ENCODE results near the gene ADAMTS3. TPM values are rescaled to one million over a fixed set of nuclear protein-coding genes. Genes with fewer than 3 reads are reported as not detected.

The ADAMTS3 gene
- polyA plus RNA-seq, 1 donor from 2014 or later, result 0.20 TPM

DNA sequence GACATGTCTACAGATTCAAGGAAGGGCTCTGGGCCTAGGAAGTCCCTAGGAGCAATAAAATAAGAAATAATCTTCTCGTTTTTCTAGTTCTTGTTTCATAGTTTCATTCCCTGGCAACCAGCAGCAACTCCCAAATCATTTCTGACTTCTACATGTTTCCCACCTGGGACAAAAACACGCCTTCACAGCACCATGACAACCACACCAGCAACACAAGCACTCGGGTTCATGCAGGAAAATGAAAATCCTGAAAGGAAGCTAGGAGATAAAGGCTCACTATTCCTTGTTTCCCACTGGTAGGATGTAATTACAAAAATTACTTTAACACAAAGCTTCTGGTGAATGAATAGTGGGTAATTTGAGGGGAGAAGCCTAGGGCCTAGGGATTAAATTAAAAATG lies 158.9 kb downstream of the ADAMTS3 start:
- H3K27ac ChIP-seq (ENCODE audit: low read length), result no peak overlapping the region

DNA sequence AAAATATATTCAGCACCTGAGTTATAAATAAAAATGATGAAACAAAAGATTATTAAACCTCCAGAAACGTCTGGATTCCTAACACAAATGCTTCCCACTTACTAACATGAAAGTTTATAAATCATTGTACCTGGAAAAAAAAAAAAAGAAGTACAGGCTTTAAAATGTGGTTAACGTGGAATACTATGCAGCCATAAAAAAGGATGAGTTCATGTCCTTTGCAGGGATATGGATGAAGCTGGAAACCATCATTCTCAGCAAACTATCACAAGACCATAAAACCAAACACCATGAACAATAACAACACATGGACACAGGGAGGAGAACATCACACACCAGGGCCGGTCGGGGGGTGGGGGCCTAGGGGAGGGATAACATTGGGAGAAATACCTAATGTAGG lies 160.5 kb downstream of the ADAMTS3 start:
- TF ChIP-seq EZH2 (IDR thresholded peaks at IDR 0.05; ENCODE audit: borderline replicate concordance, insufficient read depth, low read length, poor library complexity, severe bottlenecking) (no peak), SMC3 (conservative IDR thresholded peaks at IDR 0.05; ENCODE audit: poor library complexity) (no peak), TAF1 (IDR thresholded peaks at IDR 0.05; ENCODE audit: low read depth) (no peak), POLR2AphosphoS5 (IDR thresholded peaks at IDR 0.05) (no peak), MXI1 (conservative IDR thresholded peaks at IDR 0.05; ENCODE audit: poor library complexity, severe bottlenecking) (no peak), EP300 (conservative IDR thresholded peaks at IDR 0.05; ENCODE audit: poor library complexity, severe bottlenecking) (no peak), RAD21 (conservative IDR thresholded peaks at IDR 0.05) (no peak)
- TF ChIP-seq, protein P1, sequence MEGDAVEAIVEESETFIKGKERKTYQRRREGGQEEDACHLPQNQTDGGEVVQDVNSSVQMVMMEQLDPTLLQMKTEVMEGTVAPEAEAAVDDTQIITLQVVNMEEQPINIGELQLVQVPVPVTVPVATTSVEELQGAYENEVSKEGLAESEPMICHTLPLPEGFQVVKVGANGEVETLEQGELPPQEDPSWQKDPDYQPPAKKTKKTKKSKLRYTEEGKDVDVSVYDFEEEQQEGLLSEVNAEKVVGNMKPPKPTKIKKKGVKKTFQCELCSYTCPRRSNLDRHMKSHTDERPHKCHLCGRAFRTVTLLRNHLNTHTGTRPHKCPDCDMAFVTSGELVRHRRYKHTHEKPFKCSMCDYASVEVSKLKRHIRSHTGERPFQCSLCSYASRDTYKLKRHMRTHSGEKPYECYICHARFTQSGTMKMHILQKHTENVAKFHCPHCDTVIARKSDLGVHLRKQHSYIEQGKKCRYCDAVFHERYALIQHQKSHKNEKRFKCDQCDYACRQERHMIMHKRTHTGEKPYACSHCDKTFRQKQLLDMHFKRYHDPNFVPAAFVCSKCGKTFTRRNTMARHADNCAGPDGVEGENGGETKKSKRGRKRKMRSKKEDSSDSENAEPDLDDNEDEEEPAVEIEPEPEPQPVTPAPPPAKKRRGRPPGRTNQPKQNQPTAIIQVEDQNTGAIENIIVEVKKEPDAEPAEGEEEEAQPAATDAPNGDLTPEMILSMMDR (IDR thresholded peaks at IDR 0.05; ENCODE audit: poor library complexity, severe bottlenecking), result no peak
- TF ChIP-seq, protein P2, sequence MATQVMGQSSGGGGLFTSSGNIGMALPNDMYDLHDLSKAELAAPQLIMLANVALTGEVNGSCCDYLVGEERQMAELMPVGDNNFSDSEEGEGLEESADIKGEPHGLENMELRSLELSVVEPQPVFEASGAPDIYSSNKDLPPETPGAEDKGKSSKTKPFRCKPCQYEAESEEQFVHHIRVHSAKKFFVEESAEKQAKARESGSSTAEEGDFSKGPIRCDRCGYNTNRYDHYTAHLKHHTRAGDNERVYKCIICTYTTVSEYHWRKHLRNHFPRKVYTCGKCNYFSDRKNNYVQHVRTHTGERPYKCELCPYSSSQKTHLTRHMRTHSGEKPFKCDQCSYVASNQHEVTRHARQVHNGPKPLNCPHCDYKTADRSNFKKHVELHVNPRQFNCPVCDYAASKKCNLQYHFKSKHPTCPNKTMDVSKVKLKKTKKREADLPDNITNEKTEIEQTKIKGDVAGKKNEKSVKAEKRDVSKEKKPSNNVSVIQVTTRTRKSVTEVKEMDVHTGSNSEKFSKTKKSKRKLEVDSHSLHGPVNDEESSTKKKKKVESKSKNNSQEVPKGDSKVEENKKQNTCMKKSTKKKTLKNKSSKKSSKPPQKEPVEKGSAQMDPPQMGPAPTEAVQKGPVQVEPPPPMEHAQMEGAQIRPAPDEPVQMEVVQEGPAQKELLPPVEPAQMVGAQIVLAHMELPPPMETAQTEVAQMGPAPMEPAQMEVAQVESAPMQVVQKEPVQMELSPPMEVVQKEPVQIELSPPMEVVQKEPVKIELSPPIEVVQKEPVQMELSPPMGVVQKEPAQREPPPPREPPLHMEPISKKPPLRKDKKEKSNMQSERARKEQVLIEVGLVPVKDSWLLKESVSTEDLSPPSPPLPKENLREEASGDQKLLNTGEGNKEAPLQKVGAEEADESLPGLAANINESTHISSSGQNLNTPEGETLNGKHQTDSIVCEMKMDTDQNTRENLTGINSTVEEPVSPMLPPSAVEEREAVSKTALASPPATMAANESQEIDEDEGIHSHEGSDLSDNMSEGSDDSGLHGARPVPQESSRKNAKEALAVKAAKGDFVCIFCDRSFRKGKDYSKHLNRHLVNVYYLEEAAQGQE (IDR thresholded peaks at IDR 0.05; ENCODE audit: borderline replicate concordance), result no peak
- Histone ChIP-seq H3K4me2 (ENCODE audit: low read length) (no peak overlapping the region), H3K9me3 (ENCODE audit: low read length) (no peaks in the 10 kb centered on the region), H4K20me1 (ENCODE audit: insufficient read depth) (no peaks in the 10 kb centered on the region), H3K79me2 (replicated peaks; ENCODE audit: insufficient read depth, low read length) (no peaks in the 10 kb centered on the region), H3K9ac (ENCODE audit: low read length) (no peak overlapping the region), H3K9me2 (ENCODE audit: insufficient read depth, low read length) (no peaks in the 10 kb centered on the region), H3K27ac (ENCODE audit: low read length) (no peak overlapping the region), H3K27me3 (ENCODE audit: insufficient read depth, low read depth, low read length) (no peaks in the 10 kb centered on the region), H3K4me3 (ENCODE audit: low read length) (no peak overlapping the region), H2AFZ (ENCODE audit: low read depth, low read length) (no peak overlapping the region), H3K36me3 (ENCODE audit: insufficient read depth, low read length) (no peaks in the 10 kb centered on the region), H3F3A (ENCODE audit: insufficient read depth, low read length, poor library complexity, severe bottlenecking) (no peaks in the 10 kb centered on the region)

More for the DNA sequence above, 158.9 kb downstream of the ADAMTS3 start:
- no peaks in the 10 kb centered on the region for H4K20me1 ChIP-seq (ENCODE audit: insufficient read depth)
- H3K4me3 ChIP-seq (ENCODE audit: low read length), result no peak overlapping the region
- no peaks in the 10 kb centered on the region for H3F3A ChIP-seq (ENCODE audit: insufficient read depth, low read length, poor library complexity, severe bottlenecking)
- H2AFZ ChIP-seq (ENCODE audit: low read depth, low read length), result no peak overlapping the region
- H3K9me3 ChIP-seq (ENCODE audit: low read length), result no peaks in the 10 kb centered on the region
- H3K36me3 ChIP-seq (ENCODE audit: insufficient read depth, low read length), result no peaks in the 10 kb centered on the region
- no peak overlapping the region for H3K9ac ChIP-seq (ENCODE audit: low read length)
- no peaks in the 10 kb centered on the region for H3K9me2 ChIP-seq (ENCODE audit: insufficient read depth, low read length)
- TF ChIP-seq, protein P1 (IDR thresholded peaks at IDR 0.05; ENCODE audit: poor library complexity, severe bottlenecking), result no peak
- TF ChIP-seq RAD21 (conservative IDR thresholded peaks at IDR 0.05), result no peak
- TF ChIP-seq, protein P2 (IDR thresholded peaks at IDR 0.05; ENCODE audit: borderline replicate concordance), result peak; percentile 50
- H3K79me2 ChIP-seq (replicated peaks; ENCODE audit: insufficient read depth, low read length), result no peaks in the 10 kb centered on the region
- H3K4me2 ChIP-seq (ENCODE audit: low read length), result no peak overlapping the region
- H3K27me3 ChIP-seq (ENCODE audit: insufficient read depth, low read depth, low read length), result no peaks in the 10 kb centered on the region
